Measurements from ENCODE around the gene EGFR.

Gene EGFR

GRCh38 chr7:55101359-55101758, 82.5 kb downstream of the EGFR start:
- no peaks in the 10 kb centered on the region for H3K4me1 ChIP-seq (ENCODE audit: insufficient read depth, low read length, severe bottlenecking)
- no peak overlapping the region for H3K4me2 ChIP-seq (ENCODE audit: low read length)
- no peak overlapping the region for H3K9ac ChIP-seq (ENCODE audit: low read length)
- no peaks in the 10 kb centered on the region for H3K27me3 ChIP-seq (ENCODE audit: insufficient read depth, low read length)
- TF ChIP-seq CTCF (IDR thresholded peaks at IDR 0.05; ENCODE audit: low read length): no peak
- no peak for TF ChIP-seq EZH2 (IDR thresholded peaks at IDR 0.05; ENCODE audit: borderline replicate concordance, low read length)
- no peak overlapping the region for H3K27ac ChIP-seq (ENCODE audit: low read depth, low read length, poor library complexity, severe bottlenecking)
- H3K9me2 ChIP-seq (ENCODE audit: low read depth, low read length): no peaks in the 10 kb centered on the region
- H4K20me1 ChIP-seq (ENCODE audit: insufficient read depth, low read length): no peaks in the 10 kb centered on the region
- no peak overlapping the region for H2AFZ ChIP-seq (ENCODE audit: low read length)
- no peaks in the 10 kb centered on the region for H3F3A ChIP-seq (ENCODE audit: insufficient read depth, low read length)
- no peaks in the 10 kb centered on the region for H3K9me3 ChIP-seq (ENCODE audit: low read length)
- H3K4me3 ChIP-seq (ENCODE audit: low read depth, low read length, poor library complexity, severe bottlenecking): no peak overlapping the region
- no peaks in the 10 kb centered on the region for H3K79me2 ChIP-seq (ENCODE audit: insufficient read depth, low read length)
- no peaks in the 10 kb centered on the region for H3K36me3 ChIP-seq (ENCODE audit: insufficient read depth, low read length)

- Histone ChIP-seq H2AFZ (ENCODE audit: low read length) (no peak overlapping the region), H3K4me3 (ENCODE audit: low read depth, low read length, poor library complexity, severe bottlenecking) (no peak overlapping the region), H3K9me3 (ENCODE audit: low read length) (no peaks in the 10 kb centered on the region), H3K27ac (ENCODE audit: low read depth, low read length, poor library complexity, severe bottlenecking) (no peak overlapping the region), H3K4me1 (ENCODE audit: insufficient read depth, low read length, severe bottlenecking) (no peaks in the 10 kb centered on the region), H3F3A (ENCODE audit: insufficient read depth, low read length) (no peaks in the 10 kb centered on the region), H3K36me3 (ENCODE audit: insufficient read depth, low read length) (no peaks in the 10 kb centered on the region), H3K9ac (ENCODE audit: low read length) (no peak overlapping the region), H3K9me2 (ENCODE audit: low read depth, low read length) (no peaks in the 10 kb centered on the region), H3K4me2 (ENCODE audit: low read length) (no peak overlapping the region), H3K27me3 (ENCODE audit: insufficient read depth, low read length) (no peaks in the 10 kb centered on the region), H4K20me1 (ENCODE audit: insufficient read depth, low read length) (no peaks in the 10 kb centered on the region), H3K79me2 (ENCODE audit: insufficient read depth, low read length) (no peaks in the 10 kb centered on the region)
- TF ChIP-seq EZH2 (IDR thresholded peaks at IDR 0.05; ENCODE audit: borderline replicate concordance, low read length) (no peak), CTCF (IDR thresholded peaks at IDR 0.05; ENCODE audit: low read length) (no peak)
Measured at GRCh38 chr7:55104123-55104522, 85.3 kb downstream of the EGFR start.

- Histone ChIP-seq H3K79me2 (ENCODE audit: insufficient read depth, low read length) (no peaks in the 10 kb centered on the region), H3K9ac (ENCODE audit: low read length) (no peak overlapping the region), H3K4me1 (ENCODE audit: insufficient read depth, low read length, severe bottlenecking) (no peaks in the 10 kb centered on the region), H3K4me3 (ENCODE audit: low read depth, low read length, poor library complexity, severe bottlenecking) (no peak overlapping the region), H2AFZ (ENCODE audit: low read length) (no peak overlapping the region), H3K9me2 (ENCODE audit: low read depth, low read length) (no peaks in the 10 kb centered on the region), H3K27ac (ENCODE audit: low read depth, low read length, poor library complexity, severe bottlenecking) (no peak overlapping the region), H3K9me3 (ENCODE audit: low read length) (no peaks in the 10 kb centered on the region), H3K36me3 (ENCODE audit: insufficient read depth, low read length) (no peaks in the 10 kb centered on the region), H4K20me1 (ENCODE audit: insufficient read depth, low read length) (no peaks in the 10 kb centered on the region), H3K4me2 (ENCODE audit: low read length) (no peak overlapping the region), H3F3A (ENCODE audit: insufficient read depth, low read length) (no peaks in the 10 kb centered on the region), H3K27me3 (ENCODE audit: insufficient read depth, low read length) (no peaks in the 10 kb centered on the region)
- no peak for TF ChIP-seq CTCF (IDR thresholded peaks at IDR 0.05; ENCODE audit: low read length)
- no peak for TF ChIP-seq EZH2 (IDR thresholded peaks at IDR 0.05; ENCODE audit: borderline replicate concordance, low read length)
Measured at GRCh38 chr7:55104712-55105433, 86.1 kb downstream of the EGFR start.

All from OCI-LY1 (cell line).